Psoas muscle (tissue), 8 donors: Measurements from ENCODE around the gene CHST3. TPM values are rescaled to one million over a fixed set of nuclear protein-coding genes. Genes with fewer than 3 reads are reported as not detected.

Source experiments
- ATAC-seq, 4 donors: fragments of 200-7000 bp; cut with Tn5 transposase; one replicate each; pipeline ENCODE4 v1.9.1; 2020; ENCODE audit warnings: moderate library complexity in 3 of 4, mild to moderate bottlenecking in 2 of 4
- DNase-seq, 2 donors: peaks; one replicate each; pipeline ENCODE4 v3.0.0-alpha.2; 2020
- H3K27ac ChIP-seq: fragments of 200-600 bp; one replicate; pipeline ENCODE4 v1.8.0; 2022
- H3K27me3 ChIP-seq, 3 donors: fragments of 200-600 bp in 1 of 3; one replicate each; pipeline versions ENCODE4 v1.6.1 to v1.8.0; 2013 to 2022; ENCODE audit warnings: low read length in 2 of 3, mild to moderate bottlenecking in 2 of 3, moderate library complexity in 1 of 3; ENCODE audit not compliant: insufficient read depth in 3 of 3
- H3K36me3 ChIP-seq, 2 donors: fragments of 200-600 bp in 1 of 2; one replicate each; pipeline versions ENCODE4 v1.6.1 to v1.8.0; 2013 to 2022; ENCODE audit warnings: low read depth in 1 of 2, mild to moderate bottlenecking in 1 of 2, moderate library complexity in 1 of 2; ENCODE audit not compliant: insufficient read depth in 1 of 2
- H3K4me1 ChIP-seq: fragments of 200-600 bp; one replicate; pipeline ENCODE4 v1.8.0; 2022
- H3K4me3 ChIP-seq: fragments of 200-600 bp; one replicate; pipeline ENCODE4 v1.8.0; 2022; ENCODE audit warnings: mild to moderate bottlenecking
- H3K9me3 ChIP-seq: fragments of 200-600 bp; one replicate; pipeline ENCODE4 v1.8.0; 2022
- WGBS, 3 donors: extraction: QIAGEN DNeasy Blood & Tissue Kit; methylation state at CpG; one replicate each; pipeline versions ENCODE4 v1.1.6 to v1.1.7; 2013; 5-methylcytosine and 5-hydroxymethylcytosine counted together
- intact Hi-C, 2 donors: fragments of 100-400 bp; cut with DNase I; formaldehyde crosslinking; loops; one replicate each; pipeline versions ENCODE4 v1.11.0 to v1.14.2; 2022
- polyA plus RNA-seq, 3 donors: library from polyadenylated mRNA; stranded (reverse); fragments of 200-250 nt; gene quantifications; one replicate each; pipeline ENCODE4 v1.2.3, GENCODE V29; 2013
- total RNA-seq, 4 donors: library from RNA; stranded (reverse); fragmentation: NEBNext Ultra II Directional in 2 of 4; extraction: Animal tissue kit (Norgen Biotek cat#: 25700) in 2 of 4; gene quantifications; one replicate each; pipeline versions ENCODE4 v1.2.1 to v1.2.4, GENCODE V29; 2021 to 2023
- TF ChIP-seq, protein P1 (sequence below): fragments of 200-600 bp; IDR thresholded peaks from one replicate; pipeline ENCODE4 v1.8.0; 2022; ENCODE audit warnings: antibody characterized with exemption
- donor health status: healthy with polysubstance abuse.
- donor health status: DM: no; HTN: no; CAD: no; lungs with moderate emphysema.
- donor health status: Bipolar disorder and iron deficiency.
- donor health status: healthy.
- donor health status: DM: yes; HTN: yes; CAD: no.
- donor health status: DM: no; HTN: no; CAD: no.
- donor health status: DM: no; HTN: no; CAD: no.
- donor health status: DM: yes; HTN: yes; CAD: no.

The CHST3 gene
- total and polyA plus RNA-seq, 7 donors: 3.3 to 44.0 (median 12.1) TPM

DNA sequence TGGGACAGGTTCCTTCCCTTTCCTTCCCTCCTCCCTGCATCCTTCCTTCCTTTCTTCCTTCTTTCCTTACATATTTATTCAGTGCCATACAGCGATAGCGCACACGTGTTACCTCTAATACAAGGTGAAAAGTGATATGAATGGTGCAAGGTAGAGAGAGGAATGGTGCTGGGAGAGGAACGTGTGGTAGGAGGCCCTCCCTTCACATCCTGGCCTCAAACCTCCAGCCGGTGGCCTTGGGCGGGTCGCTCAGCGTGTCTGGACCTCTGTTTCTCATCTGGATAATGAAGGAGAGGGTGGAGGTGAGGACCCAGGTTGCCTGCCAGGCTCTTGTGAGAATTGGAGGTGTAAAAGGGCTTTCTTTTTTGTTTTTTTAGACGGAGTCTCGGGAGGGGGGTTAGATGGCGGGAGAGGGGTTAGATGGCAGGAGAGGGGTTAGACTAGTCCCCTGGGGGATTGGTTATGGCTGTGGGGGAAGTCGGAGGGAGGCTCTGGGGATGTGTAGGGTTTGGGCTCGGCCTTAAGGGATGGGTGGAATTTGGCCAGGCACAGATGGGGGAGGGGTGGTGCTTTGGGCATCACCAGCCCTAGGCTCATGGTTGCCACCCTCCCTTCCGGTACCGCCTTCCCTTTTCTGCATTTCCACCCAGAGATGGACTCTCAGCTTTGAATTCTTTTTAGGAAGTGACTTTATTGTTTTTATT, 14.9 kb downstream of the CHST3 start:
- no peaks in the 10 kb centered on the region for H3K36me3 ChIP-seq
- TF ChIP-seq, protein P1, sequence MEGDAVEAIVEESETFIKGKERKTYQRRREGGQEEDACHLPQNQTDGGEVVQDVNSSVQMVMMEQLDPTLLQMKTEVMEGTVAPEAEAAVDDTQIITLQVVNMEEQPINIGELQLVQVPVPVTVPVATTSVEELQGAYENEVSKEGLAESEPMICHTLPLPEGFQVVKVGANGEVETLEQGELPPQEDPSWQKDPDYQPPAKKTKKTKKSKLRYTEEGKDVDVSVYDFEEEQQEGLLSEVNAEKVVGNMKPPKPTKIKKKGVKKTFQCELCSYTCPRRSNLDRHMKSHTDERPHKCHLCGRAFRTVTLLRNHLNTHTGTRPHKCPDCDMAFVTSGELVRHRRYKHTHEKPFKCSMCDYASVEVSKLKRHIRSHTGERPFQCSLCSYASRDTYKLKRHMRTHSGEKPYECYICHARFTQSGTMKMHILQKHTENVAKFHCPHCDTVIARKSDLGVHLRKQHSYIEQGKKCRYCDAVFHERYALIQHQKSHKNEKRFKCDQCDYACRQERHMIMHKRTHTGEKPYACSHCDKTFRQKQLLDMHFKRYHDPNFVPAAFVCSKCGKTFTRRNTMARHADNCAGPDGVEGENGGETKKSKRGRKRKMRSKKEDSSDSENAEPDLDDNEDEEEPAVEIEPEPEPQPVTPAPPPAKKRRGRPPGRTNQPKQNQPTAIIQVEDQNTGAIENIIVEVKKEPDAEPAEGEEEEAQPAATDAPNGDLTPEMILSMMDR: no peak
- H3K27me3 ChIP-seq: no peaks in the 10 kb centered on the region
- DNase-seq: peak in 1 of 2 donors; percentile 8
- intact Hi-C loops: no loop called here
- H3K9me3 ChIP-seq: no peaks in the 10 kb centered on the region
- H3K4me1 ChIP-seq: peaks cover 80% of the 10 kb centered on the region
- no peak for ATAC-seq
- H3K4me3 ChIP-seq: no peak overlapping the region
- H3K27ac ChIP-seq: no peak overlapping the region
- 84 to 85% (median 84%) methylated on average over 15 of the region's 15 CpGs for WGBS, 3 donors

DNA sequence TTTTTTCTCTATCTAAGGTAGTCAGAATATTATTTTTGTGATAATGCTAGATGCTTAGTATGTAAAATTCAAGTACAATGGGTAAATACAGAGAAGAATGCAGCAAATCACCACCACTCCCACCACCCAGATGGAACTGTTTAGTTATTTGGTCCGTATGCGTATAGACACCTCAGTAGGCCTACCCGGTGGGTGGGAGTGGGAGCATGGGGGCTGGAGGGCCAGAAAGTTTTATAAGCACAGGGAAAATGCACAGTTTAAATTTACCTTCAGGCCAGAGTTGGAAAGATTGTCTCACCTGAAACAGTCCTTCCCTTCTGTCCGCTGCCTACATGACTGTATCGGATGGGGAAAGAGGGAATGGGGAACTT, 15.5 kb downstream of the CHST3 start:
- 91 to 96% (median 94%) methylated on average over 5 of the region's 5 CpGs for WGBS, 3 donors
- no peaks in the 10 kb centered on the region for H3K27me3 ChIP-seq
- no peak for ATAC-seq
- TF ChIP-seq, protein P1: no peak
- no peak overlapping the region for H3K4me3 ChIP-seq
- H3K27ac ChIP-seq: peak overlapping the region; percentile 15
- H3K9me3 ChIP-seq: no peaks in the 10 kb centered on the region
- H3K4me1 ChIP-seq: peaks cover 80% of the 10 kb centered on the region
- DNase-seq: no peak
- intact Hi-C loops: no loop called here
- no peaks in the 10 kb centered on the region for H3K36me3 ChIP-seq

DNA sequence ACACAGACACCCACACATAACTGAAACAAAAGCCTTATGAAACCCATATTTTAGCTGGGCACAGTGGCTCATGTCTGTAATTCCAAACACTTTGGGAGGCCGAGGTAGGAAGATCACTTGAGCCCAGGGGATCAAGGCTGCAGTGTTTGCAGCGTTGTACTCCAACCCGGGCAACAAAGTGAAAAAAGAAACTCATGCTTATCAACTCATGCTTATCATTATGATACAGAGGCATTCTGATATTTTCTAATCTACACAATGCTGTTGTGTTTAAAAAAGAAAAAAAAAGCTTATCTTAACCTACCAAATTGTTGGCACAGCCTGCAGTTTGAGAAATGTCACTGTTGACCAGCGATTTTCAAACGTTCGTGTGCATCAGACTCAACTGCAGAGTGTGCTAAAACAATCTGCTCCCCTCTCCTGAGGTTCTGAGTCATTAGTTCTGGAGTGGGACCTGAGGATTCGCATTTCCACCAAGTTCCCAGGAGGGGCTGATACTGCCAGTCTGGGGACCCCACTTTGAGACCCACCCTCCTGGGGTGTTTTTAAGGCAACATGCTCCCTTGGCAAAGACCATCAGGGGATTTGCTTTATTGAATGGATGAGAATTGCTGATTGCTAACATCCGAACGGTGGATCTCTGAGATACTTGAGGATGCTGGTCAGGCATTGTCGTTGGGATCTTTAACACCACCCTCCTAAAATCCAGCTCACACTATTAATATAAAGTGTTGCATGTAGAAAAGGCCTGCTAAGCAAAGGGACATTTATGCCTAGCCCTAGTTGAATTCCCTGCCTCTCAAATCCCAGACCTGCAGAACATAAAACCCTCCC, 16.2 kb downstream of the CHST3 start:
- H3K4me3 ChIP-seq: no peak overlapping the region
- H3K27me3 ChIP-seq: no peaks in the 10 kb centered on the region
- intact Hi-C loops: no loop called here
- no peak for ATAC-seq
- H3K27ac ChIP-seq: peak overlapping the region; percentile 15
- no peaks in the 10 kb centered on the region for H3K36me3 ChIP-seq
- peaks cover 80% of the 10 kb centered on the region for H3K4me1 ChIP-seq
- DNase-seq: no peak
- TF ChIP-seq, protein P1: no peak
- WGBS, 3 donors: 49 to 71% (median 54%) methylated on average over 10 of the region's 10 CpGs
- no peaks in the 10 kb centered on the region for H3K9me3 ChIP-seq

DNA sequence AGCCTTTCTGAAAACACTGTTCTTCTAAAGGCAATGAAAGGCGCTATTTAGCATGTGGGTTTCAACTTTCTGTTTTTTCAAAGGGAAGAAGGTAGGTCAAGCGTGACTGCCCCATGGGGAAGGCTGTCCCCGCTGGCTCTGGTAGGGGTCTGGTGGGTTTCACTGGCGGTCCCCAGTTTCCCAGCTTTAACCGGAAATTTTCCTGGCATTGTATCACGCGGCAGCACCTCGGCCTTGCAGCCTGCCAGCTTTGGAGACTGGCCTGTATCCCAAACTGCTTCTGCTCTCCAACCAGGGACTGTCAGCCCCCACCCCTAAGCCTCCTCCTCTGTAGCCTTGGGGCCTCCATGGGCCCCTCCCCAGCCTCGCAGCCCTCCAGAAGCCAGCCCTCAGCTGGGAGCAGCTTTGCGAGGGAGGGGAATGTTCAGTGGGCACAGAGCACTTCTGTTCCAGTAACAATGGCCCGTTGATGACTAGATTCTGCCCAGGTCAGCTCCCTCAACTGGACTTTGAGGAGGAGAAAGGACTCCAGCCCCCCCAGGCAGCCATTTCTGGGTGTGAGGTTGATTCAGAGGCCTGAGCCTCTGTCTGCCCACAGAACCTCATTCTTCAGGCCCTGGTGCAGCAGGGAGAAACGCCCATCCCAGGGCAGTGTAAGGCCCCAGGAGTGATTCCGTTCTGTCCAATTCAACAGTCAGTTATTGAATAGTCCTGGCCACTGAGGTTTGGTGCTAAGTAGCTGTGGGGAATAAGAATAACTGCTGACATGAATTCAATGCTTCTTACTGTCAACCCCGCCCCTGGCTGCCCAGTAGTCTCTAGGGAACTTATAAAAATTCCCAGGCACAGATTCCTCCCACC, 17.1 kb downstream of the CHST3 start:
- DNase-seq: no peak

More for the DNA sequence above, 17.1 kb downstream of the CHST3 start:
- TF ChIP-seq, protein P1: no peak
- Histone ChIP-seq H3K36me3 (no peaks in the 10 kb centered on the region), H3K27ac (peak overlapping the region; percentile 14), H3K9me3 (no peaks in the 10 kb centered on the region), H3K4me3 (no peak overlapping the region), H3K4me1 (peaks cover 82% of the 10 kb centered on the region), H3K27me3 (no peaks in the 10 kb centered on the region)
- 47 to 59% (median 52%) methylated on average over 14 of the region's 14 CpGs for WGBS, 3 donors
- ATAC-seq: no peak
- intact Hi-C loops: no loop called here
